ENCODE results near the gene ATP5MG. TPM values are rescaled to one million over a fixed set of nuclear protein-coding genes. Genes with fewer than 3 reads are reported as not detected.

ATP5MG gene
- total and polyA plus RNA-seq, 10 of the 15 experiments (the other 5 are each of a cell fraction or from before 2014, with no cell fraction given), result 211 to 2,276 (median 633) TPM

- no peaks in the 10 kb centered on the region for H4K20me1 ChIP-seq (ENCODE audit: control insufficient read depth, insufficient read depth)
These were observed 46.0 kb downstream of the ATP5MG start for GRCh38 chr11:118447423-118447822.

More at GRCh38 chr11:118447423-118447822, 46.0 kb downstream of the ATP5MG start:
- no peak overlapping the region for H3K4me3 ChIP-seq
- intact Hi-C loops (cut with micrococcal nuclease; ENCODE audit: unreplicated experiment) (no loop called here), in situ Hi-C loops (cut with MboI) (no loop called here)
- H3K27me3 ChIP-seq (replicated peaks in 1 of 2; ENCODE audit: control insufficient read depth in 2 of 2, insufficient read depth in 2 of 2, low read length in 1 of 2), result no peaks in the 10 kb centered on the region
- CTCF ChIA-PET, result interaction anchor here (0.6 to 2.0 kb wide), 4 partner anchors 8 to 515 kb away, joined by 3 to 10 read pairs (median 3); no protein-coding TSS in a partner anchor
- H3K9me3 ChIP-seq (replicated peaks; ENCODE audit: control insufficient read depth, insufficient read depth, low read length), result no peaks in the 10 kb centered on the region
- H3K4me1 ChIP-seq (ENCODE audit: control insufficient read depth, insufficient read depth, low read length), result peaks cover 34% of the 10 kb centered on the region
- RAD21 ChIA-PET (ENCODE audit: unreplicated experiment), result interaction anchor here (0.7 to 1.7 kb wide), 6 partner anchors 8 to 342 kb away, joined by 3 to 16 read pairs (median 3); no protein-coding TSS in a partner anchor
- DNase-seq (ENCODE audit: low read depth, low spot score), result no peak
- no peak for ATAC-seq
- H3K79me2 ChIP-seq (ENCODE audit: control insufficient read depth, insufficient read depth, low read length), result peaks cover 88% of the 10 kb centered on the region
- H3K27ac ChIP-seq (ENCODE audit: control insufficient read depth, insufficient read depth), result peak overlapping the region; percentile 62; the same call in 1 of the 2 replicates
- no TSS peak for BruUV-seq (replicated peaks)
- H2AFZ ChIP-seq (ENCODE audit: control insufficient read depth, low read depth, low read length), result no peak overlapping the region
- 0 out of 2 replicates have a peak overlapping the region, but pooled peaks have one; percentile 62 for H3K4me2 ChIP-seq (ENCODE audit: control insufficient read depth, insufficient read depth)
- SMC1A ChIA-PET (ENCODE audit: uncharacterized antibody, unreplicated experiment), result interaction anchor here (0.8 to 2.5 kb wide), 12 partner anchors 9 to 245 kb away, joined by 3 to 11 read pairs (median 4); partner anchors contain the start of gene KMT2A
- POLR2A ChIA-PET, result interaction anchor here (0.5 to 2.0 kb wide), 3 partner anchors 8 to 125 kb away, joined by 3 to 14 read pairs (median 7); partner anchors contain the start of genes ARCN1 and KMT2A
- no peak for FAIRE-seq
- 99% methylated on average over 4 of the region's 4 CpGs for WGBS (ENCODE audit: insufficient coverage, insufficient replicate concordance, low lambda C conversion rate, missing lambda C conversion rate)
- no peak for TF ChIP-seq IRF4 (IDR thresholded peaks at IDR 0.05; ENCODE audit: low read depth, low read length)
- TF ChIP-seq EZH2 (IDR thresholded peaks at IDR 0.05; ENCODE audit: borderline replicate concordance, control insufficient read depth, low read depth, low read length), result no peak
- no peak for TF ChIP-seq SREBF2 (IDR thresholded peaks at IDR 0.05; ENCODE audit: low read length)
- TF ChIP-seq CHD4 (IDR thresholded peaks at IDR 0.05), result no peak
- no peak for TF ChIP-seq USF2 (IDR thresholded peaks at IDR 0.05; ENCODE audit: borderline replicate concordance, low read depth, low read length)
- no peak for TF ChIP-seq CBFB (IDR thresholded peaks at IDR 0.05; ENCODE audit: low read depth)
- no peak for TF ChIP-seq EED (IDR thresholded peaks at IDR 0.05; ENCODE audit: low read depth)
- TF ChIP-seq CEBPZ (IDR thresholded peaks at IDR 0.05; ENCODE audit: low read depth, low read length), result no peak
- no peak for TF ChIP-seq SIN3A (IDR thresholded peaks at IDR 0.05; ENCODE audit: low read depth, low read length)
- TF ChIP-seq SP1 (IDR thresholded peaks at IDR 0.05; ENCODE audit: low read depth, low read length), result no peak
- no peak for TF ChIP-seq BCLAF1 (IDR thresholded peaks at IDR 0.05)
- TF ChIP-seq BHLHE40 (IDR thresholded peaks at IDR 0.05; ENCODE audit: borderline replicate concordance in 1 of 2, low read depth in 2 of 2, low read length in 1 of 2), result no peak
- TF ChIP-seq NR2C2 (IDR thresholded peaks at IDR 0.05; ENCODE audit: borderline replicate concordance, control insufficient read depth, insufficient read length, low read depth), result no peak
- TF ChIP-seq SREBF1 (IDR thresholded peaks at IDR 0.05; ENCODE audit: low read length), result no peak
- H3K36me3 ChIP-seq (ENCODE audit: control insufficient read depth in 2 of 2, insufficient read depth in 2 of 2, low read length in 1 of 2), result peaks cover 0 to 9% of the 10 kb centered on the region in 2 experiments; a peak in 1 of 4 replicates
- no peak overlapping the region for H3K9ac ChIP-seq (ENCODE audit: control insufficient read depth, insufficient read depth, low read length)

All from GM12878 (cell line).